HEK293 (cell line): Measurements from ENCODE around the gene ZFAND3.
"Not testable (repeated sequence)": the region's sequence is repeated elsewhere in the genome, so short reads cannot be mapped to it uniquely, and the experiment has no call there.

Experiments
- CTCF ChIA-PET: fragments of 350-600 bp; formaldehyde crosslinking; extraction: SDS; loops from one replicate; lab custom pipeline; 2021; ENCODE audit warnings: antibody characterized with exemption; lab: Yijun Ruan, JAX
- POLR2A ChIA-PET: fragments of 300-600 bp; formaldehyde crosslinking; extraction: SDS; loops from one replicate; lab custom pipeline; 2020; ENCODE audit warnings: antibody characterized with exemption, inconsistent platforms; lab: Yijun Ruan, JAX
- H3K27ac ChIP-seq: fragments of 200-500 bp; sonication (Bioruptor generic); 2 replicates; pipeline ENCODE4 v1.5.1; 2014; ENCODE audit warnings: low read depth, low read length, control low read depth, inconsistent platforms; ENCODE audit errors: extremely low read depth
- H3K36me3 ChIP-seq, 2 experiments: fragments of 200-500 bp in 1 of 2; sonication (Bioruptor generic) in 1 of 2; 1 replicate in 1 of 2; 2 replicates in 1 of 2; pipeline ENCODE4 v1.5.1; 2014 to 2017; ENCODE audit warnings: inconsistent platforms in 2 of 2, low read length in 2 of 2; ENCODE audit not compliant: control insufficient read depth in 2 of 2, insufficient read depth in 1 of 2
- H3K4me1 ChIP-seq: fragments of 200-500 bp; sonication (Bioruptor generic); 2 replicates; pipeline ENCODE4 v1.5.1; 2014; ENCODE audit warnings: mild to moderate bottlenecking, low read length, inconsistent platforms; ENCODE audit not compliant: control insufficient read depth, insufficient read depth
- H3K4me3 ChIP-seq: 2 replicates; pipeline ENCODE4 v1.5.1; 2011; ENCODE audit warnings: low read depth, mild to moderate bottlenecking, control low read depth, low read length, moderate library complexity
- H3K9me3 ChIP-seq: fragments of 200-500 bp; sonication (Bioruptor generic); 2 replicates; pipeline ENCODE4 v1.5.1; 2014; ENCODE audit warnings: low read depth, low read length, inconsistent platforms; ENCODE audit not compliant: control insufficient read depth, insufficient read depth
- GLIS2 ChIP-seq: fragments of 450-650 bp; formaldehyde crosslinking; IDR thresholded peaks from 2 replicates; pipeline ENCODE4 v1.5.1; 2016; ENCODE audit warnings: missing biosample characterization, missing genetic modification characterization
- IKZF3 ChIP-seq: fragments of 450-650 bp; IDR thresholded peaks from 2 replicates; pipeline ENCODE4 v1.5.0; 2018; ENCODE audit warnings: missing biosample characterization, mild to moderate bottlenecking, missing genetic modification characterization, moderate library complexity
- PBX3 ChIP-seq: sonication (generic); formaldehyde crosslinking; IDR thresholded peaks from 2 replicates; pipeline ENCODE4 v1.8.1; 2022; ENCODE audit warnings: mild to moderate bottlenecking, moderate library complexity, missing genetic modification reagents
- SP3 ChIP-seq: fragments of 450-650 bp; formaldehyde crosslinking; IDR thresholded peaks from 2 replicates; pipeline ENCODE4 v1.5.1; 2016; ENCODE audit warnings: missing biosample characterization, missing genetic modification characterization
- ZBTB17 ChIP-seq: fragments of 450-650 bp; formaldehyde crosslinking; IDR thresholded peaks from 2 replicates; pipeline ENCODE4 v1.5.1; 2016; ENCODE audit warnings: missing biosample characterization, missing genetic modification characterization
- ZIC2 ChIP-seq: fragments of 450-650 bp; formaldehyde crosslinking; IDR thresholded peaks from 2 replicates; pipeline ENCODE4 v1.5.1; 2016; ENCODE audit warnings: missing biosample characterization, missing genetic modification characterization
- ZNF140 ChIP-seq: fragments of 450-650 bp; formaldehyde crosslinking; IDR thresholded peaks from 2 replicates; pipeline ENCODE4 v1.5.1; 2016; ENCODE audit warnings: missing biosample characterization, missing genetic modification characterization
- ZNF292 ChIP-seq: fragments of 450-650 bp; formaldehyde crosslinking; IDR thresholded peaks from 2 replicates; pipeline ENCODE4 v1.5.1; 2016; ENCODE audit warnings: low read depth, missing biosample characterization, missing genetic modification characterization, borderline replicate concordance
- ZNF354C ChIP-seq: fragments of 450-650 bp; formaldehyde crosslinking; IDR thresholded peaks from 2 replicates; pipeline ENCODE4 v1.5.1; 2016; ENCODE audit warnings: missing biosample characterization, missing genetic modification characterization, low read depth, borderline replicate concordance
- ZNF423 ChIP-seq: fragments of 450-650 bp; formaldehyde crosslinking; IDR thresholded peaks from 2 replicates; pipeline ENCODE4 v1.5.1; 2016; ENCODE audit warnings: missing biosample characterization, missing genetic modification characterization
- ZNF518A ChIP-seq: fragments of 450-650 bp; formaldehyde crosslinking; conservative IDR thresholded peaks from 2 replicates; pipeline ENCODE4 v1.5.1; 2016; ENCODE audit warnings: low read depth, missing biosample characterization, missing genetic modification characterization
- ZNF677 ChIP-seq: fragments of 450-650 bp; IDR thresholded peaks from 2 replicates; pipeline ENCODE4 v1.5.0; 2018; ENCODE audit warnings: missing biosample characterization, mild to moderate bottlenecking, missing genetic modification characterization, moderate library complexity
- ZNF692 ChIP-seq: fragments of 450-650 bp; formaldehyde crosslinking; IDR thresholded peaks from 2 replicates; pipeline ENCODE4 v1.5.1; 2016; ENCODE audit warnings: missing biosample characterization, missing genetic modification characterization
- ZNF837 ChIP-seq: fragments of 450-650 bp; formaldehyde crosslinking; IDR thresholded peaks from 2 replicates; pipeline ENCODE4 v1.5.1; 2016; ENCODE audit warnings: missing biosample characterization, missing genetic modification characterization
- ZNF843 ChIP-seq: fragments of 450-650 bp; formaldehyde crosslinking; IDR thresholded peaks from 2 replicates; pipeline ENCODE4 v1.5.1; 2016; ENCODE audit warnings: missing biosample characterization, missing genetic modification characterization
- ZSCAN23 ChIP-seq: fragments of 450-650 bp; formaldehyde crosslinking; IDR thresholded peaks from 2 replicates; pipeline ENCODE4 v1.5.1; 2016; ENCODE audit warnings: missing biosample characterization, missing genetic modification characterization
- ZXDB ChIP-seq: fragments of 450-650 bp; formaldehyde crosslinking; IDR thresholded peaks from 2 replicates; pipeline ENCODE4 v1.5.1; 2016; ENCODE audit warnings: missing biosample characterization, missing genetic modification characterization
- TF ChIP-seq, protein P1 (sequence below): fragments of 450-650 bp; formaldehyde crosslinking; IDR thresholded peaks from 2 replicates; pipeline ENCODE4 v1.5.1; 2016; ENCODE audit warnings: missing biosample characterization, missing genetic modification characterization

ZFAND3 gene

GRCh38 chr6:37877373-37878149, 58.0 kb downstream of the ZFAND3 start (continued):
- TF ChIP-seq PBX3 (CRISPR knock-in tag) = no peak

GRCh38 chr6:37878150-37878710, 58.7 kb downstream of the ZFAND3 start:
- ChIA-PET CTCF (interaction anchor here (0.6 to 0.8 kb wide), 4 partner anchors 11 to 87 kb away, joined by 3 read pairs; no protein-coding TSS in a partner anchor), POLR2A (interaction anchor here (1.1 to 1.4 kb wide), 2 partner anchors 13 to 180 kb away, joined by 3 read pairs; no protein-coding TSS in a partner anchor)
- TF ChIP-seq ZNF423 (tag by site-specific recombination) (peak; percentile 37; the same call in 1 of the 2 replicates), ZIC2 (peak; percentile 97), ZBTB17 (tag by site-specific recombination) (peak; percentile 26; the same call in 1 of the 2 replicates), IKZF3 (tag by site-specific recombination) (peak; percentile 59; the same call in 1 of the 2 replicates), ZNF292 (no peak), ZNF843 (tag by site-specific recombination) (no peak)

DNA sequence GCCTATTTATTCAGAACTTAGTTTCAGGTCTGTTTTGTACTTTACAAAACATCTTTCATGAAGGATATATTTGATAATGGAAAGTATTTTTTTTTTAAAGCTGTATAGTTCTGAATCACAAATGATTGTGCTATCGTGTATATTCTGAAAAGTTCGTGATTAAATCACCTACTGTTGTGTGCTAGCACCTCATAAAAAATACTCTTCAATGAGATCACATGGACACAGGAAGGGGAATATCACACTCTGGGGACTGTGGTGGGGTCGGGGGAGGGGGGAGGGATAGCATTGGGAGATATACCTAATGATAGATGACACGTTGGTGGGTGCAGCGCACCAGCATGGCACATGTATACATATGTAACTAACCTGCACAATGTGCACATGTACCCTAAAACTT, 61.1 kb downstream of the ZFAND3 start:
- not testable (repeated sequence) for H3K27ac ChIP-seq, H3K9me3 ChIP-seq, H3K36me3 ChIP-seq, H3K4me3 ChIP-seq
- ChIA-PET CTCF (interaction anchor here (1.3 kb wide), 1 partner anchor 23 kb away, joined by 3 read pairs; no protein-coding TSS in a partner anchor), POLR2A (interaction anchor here (0.6 to 2.1 kb wide), 3 partner anchors 11 to 485 kb away, joined by 3 to 5 read pairs (median 4); no protein-coding TSS in a partner anchor)
- H3K4me1 ChIP-seq = peaks cover 42% of the 10 kb centered on the region

More at GRCh38 chr6:37878150-37878710, 58.7 kb downstream of the ZFAND3 start:
- no peaks in the 10 kb centered on the region for H3K9me3 ChIP-seq
- no peaks in the 10 kb centered on the region for H3K36me3 ChIP-seq
- H3K4me3 ChIP-seq = no peak overlapping the region
- peaks cover 46% of the 10 kb centered on the region for H3K4me1 ChIP-seq
- H3K27ac ChIP-seq = no peak overlapping the region

- CTCF ChIA-PET = interaction anchor here (0.6 to 1.2 kb wide), 5 partner anchors 7 to 796 kb away, joined by 3 to 4 read pairs (median 3); no protein-coding TSS in a partner anchor
- POLR2A ChIA-PET = no interaction called here
- no peaks in the 10 kb centered on the region for H3K36me3 ChIP-seq
- no peak overlapping the region for H3K4me3 ChIP-seq
- H3K9me3 ChIP-seq = no peaks in the 10 kb centered on the region
- H3K27ac ChIP-seq = no peak overlapping the region
- H3K4me1 ChIP-seq = peaks cover 31% of the 10 kb centered on the region
- TF ChIP-seq SP3 (tag by site-specific recombination) (no peak), ZXDB (no peak), ZNF518A (no peak), ZNF837 (tag by site-specific recombination) (no peak), ZNF677 (tag by site-specific recombination) (no peak), ZNF140 (no peak), ZNF354C (tag by site-specific recombination) (no peak), ZNF692 (tag by site-specific recombination) (no peak), GLIS2 (tag by site-specific recombination) (no peak), ZSCAN23 (tag by site-specific recombination) (no peak)
- TF ChIP-seq, protein P1, sequence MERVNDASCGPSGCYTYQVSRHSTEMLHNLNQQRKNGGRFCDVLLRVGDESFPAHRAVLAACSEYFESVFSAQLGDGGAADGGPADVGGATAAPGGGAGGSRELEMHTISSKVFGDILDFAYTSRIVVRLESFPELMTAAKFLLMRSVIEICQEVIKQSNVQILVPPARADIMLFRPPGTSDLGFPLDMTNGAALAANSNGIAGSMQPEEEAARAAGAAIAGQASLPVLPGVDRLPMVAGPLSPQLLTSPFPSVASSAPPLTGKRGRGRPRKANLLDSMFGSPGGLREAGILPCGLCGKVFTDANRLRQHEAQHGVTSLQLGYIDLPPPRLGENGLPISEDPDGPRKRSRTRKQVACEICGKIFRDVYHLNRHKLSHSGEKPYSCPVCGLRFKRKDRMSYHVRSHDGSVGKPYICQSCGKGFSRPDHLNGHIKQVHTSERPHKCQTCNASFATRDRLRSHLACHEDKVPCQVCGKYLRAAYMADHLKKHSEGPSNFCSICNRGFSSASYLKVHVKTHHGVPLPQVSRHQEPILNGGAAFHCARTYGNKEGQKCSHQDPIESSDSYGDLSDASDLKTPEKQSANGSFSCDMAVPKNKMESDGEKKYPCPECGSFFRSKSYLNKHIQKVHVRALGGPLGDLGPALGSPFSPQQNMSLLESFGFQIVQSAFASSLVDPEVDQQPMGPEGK (tag by site-specific recombination) = no peak
These were observed 62.8 kb downstream of the ZFAND3 start for GRCh38 chr6:37882292-37882691.
